ENCODE results near the gene RXYLT1. TPM values are rescaled to one million over a fixed set of nuclear protein-coding genes. Genes with fewer than 3 reads are reported as not detected.

The RXYLT1 gene
- total RNA-seq, 4 donors from 2014 or later: 4.5 to 29.9 (median 14.4) TPM

Small RNA genes within 50 kb of the gene (small RNA-seq; reads per million reads assigned to genes)
- 0 reads per million in 4 donors for gene AC084357.1

Other genes starting within 250 kb of the RXYLT1 start
- gene DPY19L2, start 111.4 kb upstream of the RXYLT1 start, total RNA-seq: 1 to 10 TPM in 3 of 4 donors, under 1 TPM in 1; 1.00 to 5.2 (median 4.2) TPM
- gene SRGAP1, start 64.8 kb downstream of the RXYLT1 start, total RNA-seq: 100 to 1,000 TPM in 1 of 4 donors, 10 to 100 TPM in 3; 16.0 to 720 (median 51.4) TPM

All from transverse colon (tissue), 4 donors.